Activated CD4-positive, CD25-positive, alpha-beta regulatory T cell (primary cell): ENCODE results near the gene NHS.

Source experiments
- DNase-seq, 4 experiments: peaks; one replicate each; lab custom pipeline; 2025; lab: John Stamatoyannopoulos, UW

The NHS gene

DNA sequence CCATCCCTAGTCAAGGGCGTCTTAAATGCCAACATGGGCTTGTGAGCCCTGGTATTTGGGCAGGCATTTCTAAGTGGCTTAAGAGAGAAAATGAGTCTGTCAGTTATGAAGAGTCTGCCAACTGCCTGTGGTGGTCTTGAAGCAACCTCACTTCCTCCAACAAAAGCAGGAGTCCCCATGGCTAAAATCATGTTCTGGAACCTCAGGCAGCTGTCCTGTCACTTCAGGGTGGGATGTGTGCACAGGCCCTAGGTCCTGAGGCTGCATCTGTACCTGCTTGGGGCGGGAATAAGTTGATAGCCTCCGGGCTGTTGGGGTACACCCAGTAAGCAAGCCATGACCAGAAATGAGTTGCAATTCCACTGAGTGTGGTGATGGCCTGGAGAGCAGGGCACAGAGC is 247.3 kb downstream of the NHS start:
- no peak for DNase-seq

GRCh38 chrX:17623750-17624149 is 248.8 kb downstream of the NHS start:
- DNase-seq = no peak

GRCh38 chrX:17627026-17627425 is 252.0 kb downstream of the NHS start:
- no peak for DNase-seq

GRCh38 chrX:17628976-17629375 is 254.0 kb downstream of the NHS start:
- no peak for DNase-seq

GRCh38 chrX:17629519-17629918 is 254.5 kb downstream of the NHS start:
- DNase-seq = no peak

DNA sequence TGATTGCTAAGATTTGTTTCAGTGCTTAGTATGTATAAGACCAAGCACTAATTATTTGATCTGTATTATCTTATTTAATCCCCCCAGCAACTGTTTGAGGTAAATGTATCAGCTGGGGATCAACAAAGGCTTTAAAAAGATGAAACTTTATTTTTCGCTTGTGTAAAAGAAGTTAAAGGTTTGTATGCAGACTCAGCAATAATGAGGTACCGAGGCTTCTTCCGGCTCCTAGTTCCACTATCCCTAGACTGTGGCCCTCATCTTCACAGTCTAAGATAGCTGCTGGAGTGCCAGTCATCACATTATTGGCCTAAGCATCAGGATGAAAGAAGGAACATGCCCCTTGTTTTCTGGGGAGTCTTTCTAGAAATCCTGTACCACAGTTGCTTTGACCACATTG is 256.6 kb downstream of the NHS start:
- DNase-seq = no peak

DNA sequence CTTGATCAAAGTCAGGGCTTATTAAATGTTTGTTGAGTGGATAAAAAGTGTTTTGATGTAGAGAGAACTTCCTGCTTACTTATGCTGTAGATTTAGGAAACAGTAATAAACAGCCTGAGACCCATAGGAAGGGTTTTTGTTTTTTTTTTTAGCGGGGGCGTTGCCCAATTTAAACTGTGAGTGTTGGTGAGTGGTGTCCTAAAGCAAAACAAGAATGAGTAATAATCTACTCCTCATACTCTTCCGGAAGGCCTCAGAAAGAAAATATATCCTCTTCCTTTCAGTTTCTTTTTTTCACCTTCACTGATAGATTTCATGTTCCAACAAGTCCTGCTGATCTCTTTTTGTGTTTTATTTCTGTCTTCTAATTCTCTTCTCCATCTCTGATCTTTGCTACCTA is 257.9 kb downstream of the NHS start:
- no peak for DNase-seq

- no peak for DNase-seq
These were observed 258.5 kb downstream of the NHS start for GRCh38 chrX:17633546-17633945.

DNA sequence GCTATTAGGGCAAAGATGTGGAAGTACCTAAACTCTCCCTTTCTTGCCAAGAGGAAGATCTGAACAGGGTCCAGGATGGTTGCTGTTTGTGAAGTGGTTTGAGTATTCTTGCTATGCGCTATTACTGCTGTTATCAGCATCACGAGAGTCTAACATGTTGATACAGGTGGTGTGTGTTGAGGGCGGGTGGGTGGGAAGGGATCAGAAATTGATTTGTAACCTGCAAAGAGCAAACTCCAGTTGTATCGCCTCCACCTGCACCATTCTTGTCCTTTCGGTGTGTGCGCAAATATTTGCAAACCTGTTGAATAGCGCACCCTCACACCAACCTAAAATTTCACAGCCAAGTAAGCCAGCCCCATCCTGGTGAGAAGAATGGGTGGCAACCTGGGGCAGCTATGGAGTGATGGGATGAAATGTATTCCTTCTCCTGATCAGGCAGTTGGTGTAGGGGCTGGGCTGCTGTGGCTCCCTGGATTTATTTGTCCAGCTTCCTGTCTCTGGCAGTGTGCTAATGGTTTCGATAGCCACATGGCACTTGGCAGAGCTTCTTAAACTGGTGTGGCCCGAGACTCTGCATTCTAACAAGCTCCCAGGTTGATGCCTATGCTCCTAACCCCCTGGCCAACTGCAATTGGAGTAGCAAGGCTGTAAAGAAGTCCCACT is 259.7 kb downstream of the NHS start:
- DNase-seq = no peak

DNA sequence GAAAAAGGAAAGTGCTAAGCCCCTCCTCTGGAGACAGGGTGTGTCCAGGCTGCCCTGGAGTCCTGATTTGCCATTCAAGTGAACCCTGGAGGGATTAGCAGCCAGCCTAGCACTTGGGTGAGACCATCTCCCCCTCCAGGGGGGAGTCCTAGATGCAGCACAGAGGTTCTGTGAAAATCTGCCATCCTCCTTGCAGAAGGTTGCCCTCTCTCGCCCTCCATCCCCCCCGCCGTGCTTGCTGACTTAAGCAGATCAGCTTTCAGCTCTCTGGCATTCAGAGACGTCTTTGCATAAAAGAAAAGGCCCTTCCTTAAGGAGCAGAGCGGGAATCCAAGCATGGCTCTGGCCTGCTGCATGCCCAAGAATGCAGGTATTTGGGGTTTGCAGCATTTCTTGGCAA is 260.2 kb downstream of the NHS start:
- DNase-seq = no peak

DNA sequence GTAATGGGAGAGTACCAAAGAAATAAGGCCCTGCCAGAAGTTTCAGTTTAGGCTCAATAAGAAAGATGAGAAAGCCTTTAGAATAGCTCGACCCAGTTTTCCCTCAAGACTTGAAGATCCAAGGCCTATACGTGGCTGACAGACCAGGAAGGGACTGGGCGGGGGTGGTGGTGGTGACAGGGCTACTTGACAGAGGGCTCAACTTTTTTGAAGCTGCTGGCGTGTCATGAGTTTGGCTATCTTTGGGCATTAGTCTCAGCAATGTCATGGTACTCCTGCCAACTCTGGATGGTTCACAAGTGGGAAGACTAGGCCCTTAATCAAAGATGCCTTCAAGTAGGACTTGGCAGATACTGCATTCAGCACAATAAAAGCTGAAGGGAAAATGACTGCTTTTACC is 262.2 kb downstream of the NHS start:
- no peak for DNase-seq

DNA sequence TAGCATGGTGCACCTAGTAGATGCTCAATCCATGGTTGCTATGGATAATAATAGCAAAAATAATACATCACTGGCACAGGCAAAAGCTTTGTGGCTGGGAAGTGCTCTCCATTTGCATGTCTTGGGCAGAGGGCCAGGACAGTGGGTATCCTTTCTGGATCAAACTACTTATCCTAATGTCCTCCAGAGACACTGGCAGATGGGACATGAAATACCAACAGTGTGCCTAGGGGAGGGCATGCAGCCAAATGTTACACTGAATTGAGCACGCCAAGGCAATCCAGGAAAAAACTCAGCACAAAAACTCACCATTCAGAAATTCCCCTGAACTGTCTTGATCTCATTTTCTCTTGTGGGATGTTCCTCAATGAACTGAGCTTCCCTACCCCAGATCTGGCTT is 263.7 kb downstream of the NHS start:
- DNase-seq = no peak

GRCh38 chrX:17642891-17643290 is 267.9 kb downstream of the NHS start:
- no peak for DNase-seq

DNA sequence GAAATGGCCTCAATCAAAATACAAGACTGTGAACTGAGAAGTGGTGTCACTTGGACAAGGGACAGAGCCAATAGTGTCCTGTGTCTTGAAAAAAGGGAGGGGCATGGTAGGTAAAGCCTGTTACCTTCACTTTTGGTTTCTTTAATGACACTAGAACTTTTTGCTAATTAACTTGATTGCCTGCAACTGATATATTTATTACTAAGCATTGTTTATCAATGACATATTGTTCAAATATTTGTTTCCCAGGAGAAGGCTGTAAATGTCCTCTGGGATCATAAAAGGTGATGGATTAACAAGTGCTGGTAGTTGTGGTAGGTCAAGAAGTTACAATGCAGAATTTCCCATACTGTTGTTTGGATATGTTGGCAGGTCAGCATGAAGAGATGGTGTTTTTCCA is 268.5 kb downstream of the NHS start:
- no peak for DNase-seq

DNA sequence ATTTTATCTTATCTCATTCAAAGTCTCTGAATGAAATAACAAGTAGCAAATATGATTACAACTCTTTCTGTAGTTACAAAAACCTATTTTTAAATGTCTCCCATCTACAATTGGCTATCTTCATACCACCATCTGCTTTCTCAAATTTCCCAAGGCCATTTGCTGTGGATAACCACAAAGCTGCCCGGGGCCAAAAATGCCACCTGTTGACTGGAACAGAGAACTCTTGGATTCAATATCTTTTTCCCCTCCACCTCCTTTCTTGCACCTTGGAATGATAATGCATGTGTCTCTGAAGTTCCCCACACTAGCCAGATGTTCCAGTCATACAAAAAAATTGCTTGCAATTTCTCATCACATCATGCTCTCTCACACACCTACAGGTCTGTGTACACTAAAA is 269.0 kb downstream of the NHS start:
- DNase-seq = no peak

- DNase-seq = no peak
These were observed 279.1 kb downstream of the NHS start for GRCh38 chrX:17654116-17654515.

DNA sequence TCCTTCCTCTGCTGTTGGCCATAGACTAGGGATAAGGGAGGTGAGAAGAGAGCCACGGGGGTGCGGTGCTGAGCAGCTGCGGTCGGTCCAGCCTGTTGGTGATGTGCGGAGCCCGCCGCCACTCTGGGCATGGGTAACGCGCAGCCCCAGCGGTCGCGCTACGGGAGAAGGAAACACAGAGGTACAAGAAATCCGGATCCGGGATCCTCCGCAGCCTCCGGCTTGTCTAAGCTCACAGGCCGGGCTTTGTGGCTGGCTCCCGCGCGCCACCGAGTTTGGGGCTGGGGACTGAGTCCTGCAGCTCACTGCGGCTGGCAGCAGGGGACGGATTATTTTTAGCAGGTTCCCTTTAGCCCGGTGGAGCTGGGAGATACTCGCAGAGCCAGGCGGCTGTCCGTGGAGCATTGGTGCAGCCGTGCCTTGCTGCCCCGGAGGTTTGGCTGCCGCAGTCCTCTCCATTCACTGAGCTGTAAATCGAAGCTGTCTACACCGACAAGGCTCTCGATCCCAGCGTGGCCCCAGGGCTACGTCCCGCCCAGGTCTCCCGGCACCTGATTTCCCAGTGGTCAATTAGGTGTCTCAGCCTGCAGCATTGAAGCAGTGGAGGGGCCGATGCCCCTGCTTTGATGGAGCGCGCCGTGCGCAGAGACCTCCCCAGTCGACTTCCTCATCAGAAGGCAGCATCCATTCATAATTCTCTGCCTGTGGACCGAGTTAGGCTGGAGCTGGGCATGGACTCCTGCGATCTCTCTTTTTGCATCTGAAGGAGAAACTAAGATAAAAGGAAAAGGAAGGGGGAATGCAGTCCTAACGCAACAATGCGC is 280.4 kb downstream of the NHS start:
- no peak for DNase-seq

DNA sequence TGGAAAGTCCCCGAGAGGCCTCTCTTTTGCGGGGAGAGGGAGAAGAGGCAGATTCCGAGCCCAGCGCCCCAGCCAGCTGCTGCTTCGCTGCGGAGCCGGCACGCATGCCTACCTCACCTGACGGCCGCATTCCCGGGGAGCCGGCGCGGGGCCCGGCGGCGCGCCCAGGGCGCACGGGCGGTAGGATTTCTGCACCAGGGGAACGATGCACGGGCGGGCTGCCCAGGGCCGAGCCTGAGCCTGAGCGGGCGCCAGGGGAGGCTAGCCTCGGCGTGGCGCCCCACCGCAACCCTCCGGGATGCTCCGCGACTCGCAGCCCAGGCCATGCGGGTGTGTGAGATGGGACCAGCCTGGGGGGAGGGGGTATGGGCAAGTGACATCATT is 281.0 kb downstream of the NHS start:
- DNase-seq = no peak

- no peak for DNase-seq
These were observed 281.6 kb downstream of the NHS start for GRCh38 chrX:17656556-17656955.

GRCh38 chrX:17662391-17662790 is 287.4 kb downstream of the NHS start:
- DNase-seq = no peak

- no peak for DNase-seq
These were observed 293.9 kb downstream of the NHS start for GRCh38 chrX:17668929-17669328.

GRCh38 chrX:17669458-17669857 is 294.5 kb downstream of the NHS start:
- DNase-seq = no peak

GRCh38 chrX:17669891-17670290 is 294.9 kb downstream of the NHS start:
- DNase-seq = no peak

DNA sequence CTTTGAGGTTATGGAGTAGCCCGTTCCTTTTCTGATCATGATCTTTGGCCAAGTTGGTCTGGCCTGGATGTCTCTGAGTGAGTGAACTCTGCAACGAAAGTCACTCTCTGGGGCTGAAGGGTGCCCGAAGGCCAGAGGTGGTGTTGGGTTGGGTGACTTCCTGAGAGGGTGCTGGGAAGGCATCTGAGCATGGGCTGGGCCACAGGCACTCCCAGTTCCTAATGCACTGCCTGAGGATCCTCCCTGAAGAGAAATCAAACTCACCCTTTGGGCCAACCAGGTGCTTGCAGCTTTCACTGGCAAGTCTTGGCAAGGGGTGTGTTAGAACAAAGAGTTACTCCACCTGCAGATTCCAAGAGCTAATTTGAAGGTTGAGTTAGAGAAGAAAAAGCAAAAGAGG is 295.9 kb downstream of the NHS start:
- DNase-seq = no peak
